ENCODE data around the gene EPYC.
"Not testable (repeated sequence)": the region's sequence is repeated elsewhere in the genome, so short reads cannot be mapped to it uniquely, and the experiment has no call there.

The EPYC gene

GRCh38 chr12:90991952-90992465 lies 12.8 kb downstream of the EPYC start:
- DNase-seq (ENCODE audit: low spot score): no peak

- DNase-seq (ENCODE audit: low spot score): no peak
Observed at GRCh38 chr12:90990611-90991010, 14.2 kb downstream of the EPYC start.

GRCh38 chr12:90989686-90990111 lies 15.1 kb downstream of the EPYC start:
- no peak for DNase-seq (ENCODE audit: low spot score)

GRCh38 chr12:90987520-90987919 lies 17.3 kb downstream of the EPYC start:
- DNase-seq (ENCODE audit: low spot score): no peak

- DNase-seq (ENCODE audit: low spot score): no peak
Observed at GRCh38 chr12:90987101-90987500, 17.7 kb downstream of the EPYC start.

- not testable (repeated sequence) for DNase-seq (ENCODE audit: low spot score)
Observed at GRCh38 chr12:90985331-90985730, 19.4 kb downstream of the EPYC start.

- no peak for DNase-seq (ENCODE audit: low spot score)
Observed at GRCh38 chr12:90984114-90984513, 20.7 kb downstream of the EPYC start.

GRCh38 chr12:90982170-90982569 lies 22.6 kb downstream of the EPYC start:
- DNase-seq (ENCODE audit: low spot score): no peak

GRCh38 chr12:90979951-90980350 lies 24.8 kb downstream of the EPYC start:
- no peak for DNase-seq (ENCODE audit: low spot score)

GRCh38 chr12:90979019-90979418 lies 25.8 kb downstream of the EPYC start:
- DNase-seq (ENCODE audit: low spot score): no peak

GRCh38 chr12:90978117-90978770 lies 26.5 kb downstream of the EPYC start:
- no peak for DNase-seq (ENCODE audit: low spot score)

GRCh38 chr12:90977224-90977623 lies 27.5 kb downstream of the EPYC start:
- DNase-seq (ENCODE audit: low spot score): no peak

- DNase-seq (ENCODE audit: low spot score): no peak
Observed at GRCh38 chr12:90974286-90974685, 30.5 kb downstream of the EPYC start.

- DNase-seq (ENCODE audit: low spot score): no peak
Observed at GRCh38 chr12:90972226-90972625, 32.5 kb downstream of the EPYC start.

- DNase-seq (ENCODE audit: low spot score): no peak
Observed at GRCh38 chr12:90970911-90971310, 33.9 kb downstream of the EPYC start.

GRCh38 chr12:90970471-90970870 lies 34.3 kb downstream of the EPYC start:
- no peak for DNase-seq (ENCODE audit: low spot score)

GRCh38 chr12:90969851-90970250 lies 34.9 kb downstream of the EPYC start:
- no peak for DNase-seq (ENCODE audit: low spot score)

GRCh38 chr12:90969346-90969745 lies 35.4 kb downstream of the EPYC start:
- no peak for DNase-seq (ENCODE audit: low spot score)

GRCh38 chr12:90965204-90965603 lies 39.6 kb downstream of the EPYC start:
- DNase-seq (ENCODE audit: low spot score): no peak

- DNase-seq (ENCODE audit: low spot score): no peak
Observed at GRCh38 chr12:90964616-90965015, 40.2 kb downstream of the EPYC start.

- no peak for DNase-seq (ENCODE audit: low spot score)
Observed at GRCh38 chr12:90963946-90964345, 40.8 kb downstream of the EPYC start.

GRCh38 chr12:90961154-90961553 lies 43.6 kb downstream of the EPYC start:
- DNase-seq (ENCODE audit: low spot score): no peak

GRCh38 chr12:90959538-90960139 lies 45.1 kb downstream of the EPYC start:
- DNase-seq (ENCODE audit: low spot score): no peak

- DNase-seq (ENCODE audit: low spot score): no peak
Observed at GRCh38 chr12:90959032-90959431, 45.7 kb downstream of the EPYC start.
